Common myeloid progenitor, CD34-positive (primary cell): ENCODE results near the gene HMCN2.

Source experiments
- CTCF ChIA-PET: fragments of 350-600 bp; sonication (Branson Sonifier 250); formaldehyde crosslinking; loops from one replicate; lab custom pipeline; 2021; ENCODE audit warnings: antibody characterized with exemption; lab: Charles Lee
- POLR2A ChIA-PET: fragments of 350-600 bp; sonication (Branson Sonifier 250); formaldehyde crosslinking; loops from one replicate; lab custom pipeline; 2021; ENCODE audit warnings: antibody characterized with exemption; lab: Charles Lee
- DNase-seq, 3 donors: peaks; one replicate each; pipeline versions ENCODE4 v3.0.0 to v3.0.0-alpha.2; 2013
- H3K27ac ChIP-seq, 2 experiments: 1 replicate in 1 of 2; 2 replicates in 1 of 2; pipeline ENCODE4 v1.7.0; 2013; ENCODE audit warnings: inconsistent platforms in 2 of 2, low read length in 2 of 2, mild to moderate bottlenecking in 2 of 2, low read depth in 1 of 2, moderate library complexity in 1 of 2; ENCODE audit not compliant: severe bottlenecking in 2 of 2, insufficient read depth in 1 of 2, poor library complexity in 1 of 2
- H3K27me3 ChIP-seq, 5 experiments: replicated peaks in 2 of 5; 1 replicate in 3 of 5; 2 replicates in 2 of 5; pipeline versions ENCODE4 v1.6.1 to v1.7.0; 2013; ENCODE audit warnings: low read length in 4 of 5, mild to moderate bottlenecking in 2 of 5, moderate library complexity in 2 of 5, inconsistent platforms in 1 of 5; ENCODE audit not compliant: insufficient read depth in 5 of 5, control insufficient read depth in 4 of 5
- H3K36me3 ChIP-seq, 4 experiments: 1 replicate in 2 of 4; 2 replicates in 2 of 4; pipeline versions ENCODE4 v1.6.1 to v1.7.0; 2013; ENCODE audit warnings: low read length in 3 of 4, control low read depth in 1 of 4, mild to moderate bottlenecking in 1 of 4; ENCODE audit not compliant: control insufficient read depth in 4 of 4, insufficient read depth in 4 of 4
- H3K4me1 ChIP-seq, 4 experiments: 1 replicate in 3 of 4; 2 replicates in 1 of 4; pipeline versions ENCODE4 v1.6.1 to v1.7.1; 2013; ENCODE audit warnings: low read length in 3 of 4, mild to moderate bottlenecking in 3 of 4, control low read depth in 1 of 4, inconsistent platforms in 1 of 4, moderate library complexity in 1 of 4; ENCODE audit not compliant: control insufficient read depth in 4 of 4, insufficient read depth in 4 of 4; ENCODE audit errors: control extremely low read depth in 1 of 4
- H3K4me3 ChIP-seq, 7 experiments: 1 replicate in 4 of 7; 2 replicates in 3 of 7; pipeline versions ENCODE4 v1.5.1 to v1.7.0; 2013; ENCODE audit warnings: mild to moderate bottlenecking in 7 of 7, low read length in 6 of 7, moderate library complexity in 6 of 7, inconsistent platforms in 2 of 7, low read depth in 2 of 7, control low read depth in 1 of 7; ENCODE audit not compliant: insufficient read depth in 4 of 7, control insufficient read depth in 1 of 7; ENCODE audit errors: extremely low read depth in 1 of 7
- H3K9me3 ChIP-seq, 5 experiments: 1 replicate in 4 of 5; 2 replicates in 1 of 5; pipeline versions ENCODE4 v1.6.1 to v1.7.1; 2013; ENCODE audit warnings: low read length in 4 of 5, mild to moderate bottlenecking in 2 of 5, inconsistent platforms in 1 of 5, low read depth in 1 of 5, moderate library complexity in 1 of 5; ENCODE audit not compliant: control insufficient read depth in 4 of 5, insufficient read depth in 2 of 5; ENCODE audit errors: control extremely low read depth in 1 of 5
- WGBS: methylation state at CpG from one replicate; pipeline ENCODE4 v1.1.5; 2013; ENCODE audit not compliant: insufficient coverage; 5-methylcytosine and 5-hydroxymethylcytosine counted together

The HMCN2 gene

DNA sequence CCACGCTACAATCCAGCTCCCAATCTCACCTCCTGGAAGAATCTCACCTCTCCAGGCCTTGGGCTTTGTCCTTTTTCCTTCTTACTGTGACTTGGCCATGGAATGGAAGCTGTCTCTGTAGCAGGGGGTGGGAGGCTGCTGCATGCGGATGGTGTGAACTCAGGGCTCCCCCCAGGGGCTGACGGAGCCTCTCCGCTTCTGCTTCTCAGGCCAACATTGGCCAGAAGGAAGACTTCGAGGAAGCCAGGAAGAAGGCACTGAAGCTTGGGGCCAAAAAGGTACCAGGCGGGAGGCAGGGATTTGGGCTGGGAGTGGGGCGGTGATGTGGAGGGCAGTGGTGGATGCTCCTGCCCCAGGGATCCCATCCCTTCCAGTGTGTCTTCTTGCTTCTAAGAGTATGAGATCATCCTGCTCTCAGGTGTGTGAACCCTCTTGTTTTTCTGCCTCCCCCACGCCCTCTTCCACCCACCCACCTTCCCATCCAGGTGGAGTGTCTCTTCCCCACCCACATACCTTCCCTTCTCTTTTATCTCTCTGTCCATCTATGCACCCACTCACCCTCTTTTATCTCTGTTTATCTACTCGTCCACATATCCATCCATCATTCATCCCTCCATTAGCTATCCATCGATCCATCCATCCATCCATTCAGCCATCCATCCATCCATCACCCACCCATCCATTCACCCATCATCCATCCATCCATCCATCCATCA lies 188.7 kb downstream of the HMCN2 start:
- Histone ChIP-seq H3K4me3 (no peak overlapping the region), H3K27ac (no peak overlapping the region), H3K27me3 (peaks cover 0 to 51% (median 12%) of the 10 kb centered on the region in 5 experiments), H3K4me1 (peaks cover 0 to 4% (median 0%) of the 10 kb centered on the region in 4 experiments), H3K9me3 (no peaks in the 10 kb centered on the region), H3K36me3 (no peaks in the 10 kb centered on the region)
- no peak for DNase-seq
- ChIA-PET POLR2A (no interaction called here), CTCF (interaction anchor here (1.5 kb wide), 1 partner anchor 230 kb away, joined by 4 read pairs; no protein-coding TSS in a partner anchor)
- WGBS, result 94% methylated on average over 8 of the region's 10 CpGs

DNA sequence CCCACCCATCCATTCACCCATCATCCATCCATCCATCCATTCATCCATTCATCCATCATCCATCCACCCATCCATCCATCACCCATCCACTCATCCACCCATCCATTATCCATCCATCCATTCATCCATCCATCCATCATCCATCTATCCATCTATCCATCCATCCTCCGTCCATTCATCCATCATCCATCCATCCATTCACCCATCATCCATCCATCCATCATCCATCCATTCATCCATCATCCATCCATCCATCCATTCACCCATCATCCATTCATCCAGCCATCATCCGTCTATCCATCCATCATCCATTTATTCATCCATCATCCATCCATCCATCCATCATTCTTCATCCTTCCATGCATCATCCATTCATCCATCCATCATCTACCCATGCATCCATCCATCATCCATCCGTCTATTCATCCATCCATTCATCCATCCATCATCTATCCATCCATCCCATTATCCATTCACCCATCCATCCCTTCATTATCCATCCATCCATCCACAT lies 189.3 kb downstream of the HMCN2 start:
- H3K36me3 ChIP-seq, result no peaks in the 10 kb centered on the region
- peaks cover 0 to 4% (median 0%) of the 10 kb centered on the region in 4 experiments for H3K4me1 ChIP-seq
- peaks cover 0 to 47% (median 12%) of the 10 kb centered on the region in 5 experiments for H3K27me3 ChIP-seq
- no peak for DNase-seq
- POLR2A ChIA-PET, result no interaction called here
- no peak overlapping the region for H3K4me3 ChIP-seq
- H3K27ac ChIP-seq, result no peak overlapping the region
- no peaks in the 10 kb centered on the region for H3K9me3 ChIP-seq
- CTCF ChIA-PET, result no interaction called here
- WGBS, result 33% methylated on average over 3 of the region's 3 CpGs

- Histone ChIP-seq H3K4me3 (no peak overlapping the region), H3K27me3 (peaks cover 0 to 56% (median 11%) of the 10 kb centered on the region in 5 experiments), H3K4me1 (no peaks in the 10 kb centered on the region), H3K27ac (no peak overlapping the region), H3K36me3 (no peaks in the 10 kb centered on the region), H3K9me3 (no peaks in the 10 kb centered on the region)
- ChIA-PET CTCF (interaction anchor here (0.9 to 13.4 kb wide), 5 partner anchors 13 to 225 kb away, joined by 3 to 171 read pairs (median 4); no protein-coding TSS in a partner anchor), POLR2A (no interaction called here)
- 89% methylated on average over 21 of the region's 23 CpGs for WGBS
- no peak for DNase-seq
Measured at GRCh38 chr9:130458027-130458803, 192.7 kb downstream of the HMCN2 start.

- ChIA-PET POLR2A (no interaction called here), CTCF (interaction anchor here (0.9 to 13.4 kb wide), 4 partner anchors 10 to 224 kb away, joined by 3 to 171 read pairs (median 5); no protein-coding TSS in a partner anchor)
- 86% methylated on average over 5 of the region's 5 CpGs for WGBS
- Histone ChIP-seq H3K4me3 (no peak overlapping the region), H3K4me1 (no peaks in the 10 kb centered on the region), H3K27ac (no peak overlapping the region), H3K27me3 (peaks cover 0 to 62% (median 10%) of the 10 kb centered on the region in 5 experiments), H3K36me3 (no peaks in the 10 kb centered on the region), H3K9me3 (no peaks in the 10 kb centered on the region)
- no peak for DNase-seq
Measured at GRCh38 chr9:130458804-130459067, 193.2 kb downstream of the HMCN2 start.

DNA sequence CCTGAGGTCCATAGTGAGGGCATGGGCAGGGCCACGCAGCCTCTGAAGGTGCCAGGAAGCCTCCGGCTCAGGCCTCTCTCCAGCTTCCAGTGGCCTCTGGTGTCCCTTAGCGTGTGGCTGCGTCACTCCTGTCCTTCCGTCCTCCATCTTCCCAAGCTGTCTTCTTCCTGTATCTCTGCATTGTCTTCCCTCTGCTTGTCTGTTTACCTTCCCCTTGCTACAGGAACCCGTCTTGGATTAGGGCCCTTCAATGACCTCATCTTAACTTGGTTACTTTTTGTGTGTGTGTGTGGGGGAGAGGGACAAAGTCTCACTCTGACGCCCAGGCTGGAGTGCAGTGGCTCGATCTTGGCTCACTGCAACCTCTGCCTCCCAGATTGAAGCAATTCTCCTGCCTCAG lies 193.6 kb downstream of the HMCN2 start:
- 77% methylated on average over 8 of the region's 8 CpGs for WGBS
- no peaks in the 10 kb centered on the region for H3K9me3 ChIP-seq
- H3K36me3 ChIP-seq, result no peaks in the 10 kb centered on the region
- no peaks in the 10 kb centered on the region for H3K4me1 ChIP-seq
- no peak overlapping the region for H3K4me3 ChIP-seq
- CTCF ChIA-PET, result interaction anchor here (0.8 to 13.4 kb wide), 6 partner anchors 9 to 411 kb away, joined by 3 to 171 read pairs (median 4); partner anchors contain the start of gene EXOSC2
- DNase-seq, result no peak
- H3K27me3 ChIP-seq, result peaks cover 0 to 66% (median 8%) of the 10 kb centered on the region in 5 experiments
- POLR2A ChIA-PET, result no interaction called here
- H3K27ac ChIP-seq, result no peak overlapping the region

DNA sequence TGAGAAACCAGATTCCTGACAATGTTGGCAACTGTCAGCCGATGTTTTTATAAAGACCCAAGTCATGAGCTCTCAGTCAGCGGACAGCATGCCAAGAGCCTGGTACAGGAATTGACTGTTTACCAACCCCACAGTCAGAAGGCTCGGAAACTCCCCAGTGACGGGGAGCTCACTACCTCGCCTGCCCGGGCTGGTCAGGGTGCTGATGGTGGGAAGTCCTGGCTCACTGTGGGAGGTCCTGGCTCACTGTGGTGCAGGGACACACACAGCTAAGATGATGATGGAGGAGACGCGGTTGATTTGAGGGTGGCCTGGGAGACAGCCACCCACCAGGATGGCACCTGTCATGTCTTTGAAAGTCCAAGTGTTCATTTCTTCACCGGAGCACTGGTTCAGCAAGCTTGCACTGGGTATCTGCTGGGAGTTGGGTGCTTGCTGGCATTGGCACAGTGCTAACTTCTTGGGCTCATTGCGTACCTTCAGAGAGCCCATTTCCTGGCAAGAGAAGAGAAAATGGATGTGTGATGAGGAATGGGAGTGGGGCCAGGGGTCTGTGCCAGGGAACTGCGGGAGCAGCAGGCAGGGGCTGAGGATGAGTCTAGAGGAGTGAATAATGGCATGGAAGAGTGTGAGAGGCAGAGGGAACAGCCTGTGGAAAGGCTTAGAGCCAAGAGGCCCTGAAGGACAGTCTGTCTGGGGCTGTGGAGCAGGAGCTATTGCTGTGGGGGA lies 194.5 kb downstream of the HMCN2 start:
- H3K4me3 ChIP-seq, result no peak overlapping the region
- no peaks in the 10 kb centered on the region for H3K4me1 ChIP-seq
- H3K27me3 ChIP-seq, result peaks cover 0 to 73% (median 8%) of the 10 kb centered on the region in 5 experiments
- no peaks in the 10 kb centered on the region for H3K36me3 ChIP-seq
- H3K27ac ChIP-seq, result no peak overlapping the region
- POLR2A ChIA-PET, result no interaction called here
- CTCF ChIA-PET, result interaction anchor here (0.6 to 13.4 kb wide), 13 partner anchors 8 to 410 kb away, joined by 3 to 171 read pairs (median 4); partner anchors contain the start of gene EXOSC2
- H3K9me3 ChIP-seq, result no peaks in the 10 kb centered on the region
- WGBS, result 81% methylated on average over 11 of the region's 11 CpGs
- no peak for DNase-seq
